Measurements from ENCODE around the gene DLG2.

DLG2 gene

GRCh38 chr11:83572581-83573496 lies 2054.3 kb downstream of the DLG2 start:
- DNase-seq, result no peak

DNA sequence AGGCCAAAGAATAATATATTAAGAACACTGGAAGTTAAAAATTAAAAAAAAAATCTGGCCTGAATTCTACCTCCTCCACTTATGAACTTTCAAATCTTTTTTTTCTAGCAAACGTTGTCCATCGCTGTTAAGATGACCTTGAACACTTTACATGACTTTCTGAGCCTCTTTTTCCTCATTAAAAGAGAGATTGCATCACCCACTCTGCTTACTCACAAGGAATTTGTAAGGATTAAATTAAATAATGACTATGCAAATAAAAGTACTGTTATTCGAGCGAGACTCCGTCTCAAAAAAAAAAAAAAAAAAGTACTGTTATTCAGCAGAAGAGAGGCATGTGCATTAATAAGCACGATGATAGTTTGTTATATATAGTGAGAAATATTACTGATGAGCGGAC lies 2055.8 kb downstream of the DLG2 start:
- DNase-seq, result no peak

- no peak for DNase-seq
These were observed 2057.9 kb downstream of the DLG2 start for GRCh38 chr11:83569134-83569805.

- DNase-seq, result no peak
These were observed 2058.6 kb downstream of the DLG2 start for GRCh38 chr11:83568516-83568915.

- no peak for DNase-seq
These were observed 2060.2 kb downstream of the DLG2 start for GRCh38 chr11:83566950-83567349.

DNA sequence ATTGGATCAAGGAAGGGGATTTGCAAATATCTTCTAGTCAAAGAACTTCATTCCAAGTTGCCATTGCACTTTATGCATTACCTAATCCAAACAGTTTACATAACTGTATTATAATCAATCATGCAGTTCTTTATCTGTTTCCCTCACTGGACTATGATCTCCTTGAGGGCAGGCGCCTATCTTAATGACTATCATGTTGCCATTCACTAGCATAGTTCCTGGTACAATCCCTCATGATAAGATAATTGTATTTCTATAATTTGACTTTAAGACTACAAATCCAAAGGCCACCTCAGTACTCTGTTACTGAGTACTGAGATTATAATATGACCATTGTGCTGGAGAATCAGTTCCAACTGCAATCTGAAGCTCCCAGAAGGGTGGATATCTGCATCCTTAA lies 2062.3 kb downstream of the DLG2 start:
- DNase-seq, result no peak

DNA sequence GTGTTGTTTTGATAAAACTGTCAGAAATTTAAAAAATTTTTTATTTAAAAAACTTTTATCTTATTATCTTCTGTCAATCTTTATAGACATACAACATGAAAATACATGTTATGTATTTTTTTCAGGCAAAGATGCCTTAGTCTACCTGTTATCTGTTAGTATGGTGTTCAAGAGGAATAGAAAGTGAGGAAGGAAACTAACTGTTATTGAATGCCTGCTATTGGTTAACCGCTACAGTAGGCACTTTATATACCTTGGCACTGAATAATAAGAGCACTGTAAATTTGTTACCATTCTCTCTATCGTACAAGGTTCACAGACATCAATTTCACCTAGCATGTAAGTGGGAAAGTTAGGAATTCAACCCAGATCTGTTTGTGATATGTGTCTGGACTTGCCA lies 2068.9 kb downstream of the DLG2 start:
- DNase-seq, result no peak

GRCh38 chr11:83557653-83558052 lies 2069.5 kb downstream of the DLG2 start:
- DNase-seq, result no peak

- DNase-seq, result peak; percentile 40
These were observed 2072.3 kb downstream of the DLG2 start for GRCh38 chr11:83554876-83555275.

DNA sequence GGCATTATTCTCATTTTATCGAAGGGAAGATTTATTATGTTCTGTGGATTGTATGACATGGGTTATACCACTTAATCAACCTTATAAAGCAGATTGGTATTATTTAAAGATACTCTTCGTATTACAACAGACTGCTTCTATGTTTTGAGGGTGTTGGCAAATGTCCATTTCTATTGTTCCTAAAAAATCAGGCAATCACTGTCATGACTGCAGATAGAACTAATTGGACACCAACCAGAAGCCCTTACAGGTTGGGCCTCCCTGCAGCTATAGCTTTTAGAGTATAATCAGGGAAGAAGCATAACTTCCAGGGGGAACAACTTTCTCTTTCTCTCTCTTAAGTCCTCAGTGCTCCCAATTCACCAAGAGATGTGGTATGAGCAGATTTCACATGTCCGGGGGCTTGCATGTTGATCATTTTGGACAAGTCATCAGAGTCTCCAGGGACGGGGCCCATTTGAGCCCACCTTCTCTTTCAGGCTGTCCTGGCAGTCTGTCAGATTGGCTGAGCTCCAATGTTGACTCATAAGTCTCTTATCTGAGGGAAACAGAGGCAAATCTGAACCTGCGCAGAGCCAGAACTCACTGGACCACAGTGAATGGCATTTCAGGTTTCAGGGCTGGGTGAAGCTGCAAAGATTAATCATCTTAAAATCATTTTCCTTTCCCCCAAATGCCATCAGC lies 2077.0 kb downstream of the DLG2 start:
- no peak for DNase-seq

DNA sequence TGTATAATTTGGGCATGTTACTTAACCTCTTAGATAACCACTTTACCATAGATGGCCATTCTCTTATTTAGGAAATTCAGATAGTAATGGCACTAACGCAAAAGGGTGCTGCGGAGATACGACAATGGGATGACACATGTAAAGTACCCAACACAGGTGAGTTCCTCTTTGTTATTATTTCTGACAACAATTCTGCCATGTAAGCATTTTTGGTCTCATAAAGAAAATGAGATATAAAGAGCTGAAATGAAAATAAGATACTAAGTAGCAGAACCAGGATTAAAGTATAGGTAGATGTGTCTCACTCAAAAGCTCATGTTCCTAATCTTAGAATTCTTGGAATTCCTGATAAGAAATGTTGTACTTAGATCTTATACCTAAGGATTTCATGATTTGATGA lies 2080.8 kb downstream of the DLG2 start:
- DNase-seq, result no peak

DNA sequence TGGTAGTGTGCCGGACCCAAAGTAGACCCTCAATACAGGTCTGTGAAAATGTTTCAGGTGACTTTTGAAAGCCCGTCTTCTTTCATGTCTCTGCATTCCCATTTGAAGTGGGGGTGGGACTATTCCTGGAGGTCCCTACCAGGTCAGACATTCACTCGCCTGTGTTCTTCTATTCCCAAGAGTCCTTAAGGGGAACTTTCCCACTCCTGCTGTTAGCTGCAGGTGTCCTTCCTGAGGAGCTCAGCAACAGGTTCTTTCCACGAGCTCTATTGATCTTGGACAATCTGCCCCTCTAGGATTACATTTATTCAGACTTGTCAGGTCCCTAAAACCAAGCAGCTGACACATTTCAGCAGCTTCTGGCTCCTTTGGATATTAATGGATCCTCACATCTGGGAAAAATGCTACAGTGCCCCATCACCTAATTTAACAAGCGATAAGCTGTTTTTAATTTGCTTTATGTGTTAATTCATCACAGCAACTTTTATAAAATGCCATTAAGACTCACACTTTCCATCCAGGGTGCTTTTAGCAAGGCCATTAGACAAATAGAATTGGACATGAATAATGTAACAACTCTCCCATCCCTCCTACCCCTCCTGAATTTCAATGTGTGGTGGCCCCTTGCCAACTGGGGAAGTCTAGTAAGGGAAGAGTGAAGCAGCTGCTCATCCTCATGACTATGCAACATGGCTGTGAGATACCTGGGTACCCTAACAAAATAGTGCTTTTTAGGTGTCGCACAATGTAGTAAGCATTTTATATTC lies 2081.5 kb downstream of the DLG2 start:
- DNase-seq, result peak; percentile 30

DNA sequence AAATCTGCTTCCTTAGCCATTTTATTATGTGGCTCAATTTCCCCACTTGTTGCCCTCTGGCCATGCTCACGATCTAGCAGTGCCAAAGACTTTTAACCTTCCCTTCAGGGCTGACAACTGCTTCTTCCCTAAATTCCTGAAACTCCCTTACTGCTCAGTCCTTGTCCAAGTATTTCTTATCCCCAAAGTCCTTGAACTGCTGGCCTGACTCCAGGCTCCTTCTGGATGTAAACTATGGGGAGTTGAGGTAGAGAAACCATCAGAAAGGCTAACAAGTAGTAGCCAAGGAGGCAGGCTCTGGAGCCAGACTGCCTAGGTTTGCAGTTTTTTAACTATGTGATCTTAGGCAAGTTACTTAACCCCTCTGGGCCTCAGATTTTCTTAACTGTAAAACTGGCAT lies 2082.3 kb downstream of the DLG2 start:
- DNase-seq, result no peak

DNA sequence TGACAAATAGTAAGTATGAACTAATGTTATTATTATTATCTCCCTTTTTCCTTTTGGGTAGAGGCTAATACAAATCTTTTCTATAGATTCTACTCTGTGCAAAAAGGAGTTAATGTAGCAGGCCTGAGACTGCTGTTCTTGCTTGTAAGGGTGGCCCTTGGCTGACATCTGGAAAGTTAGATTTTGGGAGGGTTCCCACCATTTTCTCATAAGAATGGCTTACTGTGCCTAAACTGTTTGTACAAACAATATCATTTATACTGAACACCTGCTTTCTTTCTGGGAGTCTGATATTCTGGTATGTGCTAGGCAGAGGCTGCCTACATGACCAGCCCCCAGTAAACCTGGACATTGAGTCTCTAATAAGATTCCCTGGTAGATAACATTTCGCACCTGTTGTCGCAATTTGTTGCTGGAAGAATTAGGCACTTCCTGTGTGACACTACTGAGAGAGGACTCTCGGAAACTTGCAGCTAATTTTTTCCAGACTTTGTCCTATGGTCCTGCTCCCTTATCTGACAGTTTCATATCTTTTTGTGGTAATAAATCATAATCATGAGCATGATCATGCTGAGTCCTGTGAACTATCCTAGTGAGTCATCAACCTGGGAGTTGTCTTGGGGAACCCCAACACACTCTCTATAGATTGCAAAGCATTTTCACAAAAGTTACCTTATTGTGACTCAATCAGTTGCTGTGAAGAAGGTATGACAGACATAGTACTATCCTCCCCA lies 2083.3 kb downstream of the DLG2 start:
- DNase-seq, result peak; percentile 64

GRCh38 chr11:83542861-83543260 lies 2084.3 kb downstream of the DLG2 start:
- no peak for DNase-seq

GRCh38 chr11:83540728-83541127 lies 2086.4 kb downstream of the DLG2 start:
- DNase-seq, result peak; percentile 18

DNA sequence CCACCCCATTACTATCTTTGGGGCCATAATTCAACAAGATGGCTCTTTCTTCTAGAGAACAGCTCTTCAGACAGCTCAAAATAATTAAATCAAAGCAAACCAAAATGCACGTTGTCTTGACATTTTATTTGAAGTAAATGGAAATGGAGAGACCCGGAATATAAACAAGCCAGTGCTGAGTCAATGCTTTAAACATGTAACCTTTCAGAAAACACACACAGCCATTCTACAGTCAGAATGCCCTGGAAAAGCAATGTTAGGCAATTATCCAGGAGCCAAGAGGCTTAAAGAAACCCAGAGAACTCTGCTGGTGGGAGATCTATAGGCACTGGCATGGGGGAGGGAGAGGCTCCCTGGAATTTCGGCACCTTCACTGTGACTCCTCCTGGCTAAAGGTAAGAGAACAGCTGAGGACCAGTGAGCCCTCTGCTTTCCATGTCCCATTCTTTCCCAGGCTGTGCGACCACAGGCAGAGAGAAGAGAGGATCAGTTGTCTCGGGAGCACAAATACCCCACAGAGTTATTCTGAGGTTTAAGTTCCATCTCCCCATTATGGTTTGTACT lies 2086.9 kb downstream of the DLG2 start:
- DNase-seq, result no peak

DNA sequence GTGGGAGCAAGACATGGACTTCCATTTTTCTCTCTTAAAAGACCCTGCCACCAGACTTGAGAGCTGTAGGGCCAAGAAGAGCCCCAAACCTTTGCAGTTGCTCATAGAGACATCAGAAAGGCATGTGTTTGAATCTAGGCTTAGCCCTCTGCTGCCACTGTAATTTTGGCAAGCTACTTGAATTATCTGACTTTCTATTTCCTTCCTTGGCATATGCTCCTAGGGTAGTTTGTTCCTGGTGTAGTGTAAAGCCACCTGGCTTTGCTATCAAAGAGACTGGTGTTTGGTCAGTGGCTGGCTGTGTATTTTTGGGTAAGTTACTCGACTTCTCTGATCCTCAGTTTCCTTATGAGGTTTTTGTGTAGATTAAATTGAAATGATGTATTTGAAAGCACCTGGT lies 2088.9 kb downstream of the DLG2 start:
- no peak for DNase-seq

DNA sequence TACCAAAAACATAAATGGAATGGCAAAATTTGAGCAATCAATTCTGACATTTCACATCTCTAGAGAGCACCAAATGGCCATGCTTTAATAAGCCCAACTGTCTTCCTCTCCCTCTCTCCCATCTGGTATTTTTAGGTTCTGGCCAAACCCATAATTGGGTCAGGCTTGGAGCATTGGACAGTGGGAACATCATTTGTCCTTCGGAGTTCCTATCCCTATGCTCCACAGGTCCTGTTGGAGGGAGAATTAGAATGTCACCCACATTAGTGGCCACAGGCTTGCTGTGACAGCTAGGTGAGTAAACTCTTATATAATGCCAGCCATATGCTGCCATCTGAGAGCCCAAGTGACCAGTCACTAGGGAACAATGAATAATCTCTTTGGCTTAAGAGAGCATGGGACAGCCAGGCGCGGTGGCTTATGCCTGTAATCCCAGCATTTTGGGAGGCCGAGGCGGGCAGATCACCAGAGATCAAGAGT lies 2090.0 kb downstream of the DLG2 start:
- no peak for DNase-seq

DNA sequence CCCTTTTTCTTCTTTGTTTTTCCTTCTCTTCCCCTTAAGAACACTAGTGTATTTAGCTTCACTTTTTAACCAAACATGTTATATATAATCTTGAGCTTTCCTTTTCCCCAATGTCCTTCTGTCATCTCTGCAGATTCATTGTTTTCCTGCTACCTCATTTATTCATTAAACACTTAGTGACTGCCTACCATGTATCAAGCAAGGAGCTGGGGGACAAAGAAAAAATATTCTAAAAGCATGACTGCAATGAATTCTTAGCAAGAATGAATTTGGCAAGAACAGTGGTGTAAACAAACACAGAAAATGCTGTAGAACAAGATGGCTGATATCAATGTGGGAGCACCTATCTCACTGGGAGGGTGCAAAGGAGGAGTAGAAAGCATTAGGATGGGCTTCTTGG lies 2094.0 kb downstream of the DLG2 start:
- DNase-seq, result no peak

GRCh38 chr11:83528877-83529276 lies 2098.3 kb downstream of the DLG2 start:
- no peak for DNase-seq

- DNase-seq, result no peak
These were observed 2098.9 kb downstream of the DLG2 start for GRCh38 chr11:83528225-83528624.
